OCI-LY1 (cell line): ENCODE measurements around the gene CHCHD4.

ENCODE experiments used
- EZH2 ChIP-seq: fragments of 200-600 bp; sonication (generic), shearing (Covaris generic); IDR thresholded peaks from 2 replicates; pipeline ENCODE4 v1.8.0; 2017; ENCODE audit warnings: borderline replicate concordance, mixed run types, mild to moderate bottlenecking, antibody characterized with exemption, low read length, moderate library complexity, mixed read lengths
- TF ChIP-seq, protein P1 (sequence below): fragments of 200-600 bp; sonication (generic), shearing (Covaris generic); IDR thresholded peaks from 2 replicates; pipeline ENCODE4 v1.5.1; 2017; ENCODE audit warnings: mild to moderate bottlenecking, antibody characterized with exemption, low read length, moderate library complexity, mixed read lengths

DNA sequence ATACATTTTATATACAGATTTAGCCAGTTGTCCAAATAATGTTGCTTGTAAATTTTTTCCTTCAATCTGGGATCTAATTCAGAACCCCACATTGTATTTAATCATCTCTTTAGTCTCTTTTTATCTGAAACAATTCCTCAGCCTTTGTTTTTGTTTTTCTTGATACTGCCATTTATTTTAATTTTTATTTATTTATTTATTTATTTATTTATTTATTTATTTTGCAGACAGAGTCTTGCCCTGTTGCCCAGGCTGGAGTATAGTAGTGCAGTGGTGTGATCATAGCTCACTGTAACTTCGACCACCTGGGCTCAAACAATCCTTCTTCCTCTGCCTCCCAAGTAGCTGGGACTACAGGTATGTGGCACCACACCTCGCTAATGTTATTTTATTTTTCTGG lies 61.5 kb downstream of the CHCHD4 start:
- TF ChIP-seq, protein P1, sequence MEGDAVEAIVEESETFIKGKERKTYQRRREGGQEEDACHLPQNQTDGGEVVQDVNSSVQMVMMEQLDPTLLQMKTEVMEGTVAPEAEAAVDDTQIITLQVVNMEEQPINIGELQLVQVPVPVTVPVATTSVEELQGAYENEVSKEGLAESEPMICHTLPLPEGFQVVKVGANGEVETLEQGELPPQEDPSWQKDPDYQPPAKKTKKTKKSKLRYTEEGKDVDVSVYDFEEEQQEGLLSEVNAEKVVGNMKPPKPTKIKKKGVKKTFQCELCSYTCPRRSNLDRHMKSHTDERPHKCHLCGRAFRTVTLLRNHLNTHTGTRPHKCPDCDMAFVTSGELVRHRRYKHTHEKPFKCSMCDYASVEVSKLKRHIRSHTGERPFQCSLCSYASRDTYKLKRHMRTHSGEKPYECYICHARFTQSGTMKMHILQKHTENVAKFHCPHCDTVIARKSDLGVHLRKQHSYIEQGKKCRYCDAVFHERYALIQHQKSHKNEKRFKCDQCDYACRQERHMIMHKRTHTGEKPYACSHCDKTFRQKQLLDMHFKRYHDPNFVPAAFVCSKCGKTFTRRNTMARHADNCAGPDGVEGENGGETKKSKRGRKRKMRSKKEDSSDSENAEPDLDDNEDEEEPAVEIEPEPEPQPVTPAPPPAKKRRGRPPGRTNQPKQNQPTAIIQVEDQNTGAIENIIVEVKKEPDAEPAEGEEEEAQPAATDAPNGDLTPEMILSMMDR: no peak
- TF ChIP-seq EZH2: no peak
